CD4-positive, alpha-beta T cell (primary cell): ENCODE results near the gene CYP11A1. TPM values are rescaled to one million over a fixed set of nuclear protein-coding genes. Genes with fewer than 3 reads are reported as not detected.
A peak's percentile ranks its signal among the peaks of the same experiment; 100 is the strongest.

Source experiments
- ATAC-seq: fragments of 200-7000 bp; cut with Tn5 transposase; one replicate; pipeline ENCODE4 v1.10.0; 2022; ENCODE audit warnings: mild to moderate bottlenecking; ENCODE audit not compliant: poor library complexity
- CTCF ChIA-PET: fragments of 350-600 bp; sonication (Branson Sonifier 250); formaldehyde crosslinking; loops from one replicate; lab custom pipeline; 2021; ENCODE audit warnings: antibody characterized with exemption, inconsistent platforms; lab: Charles Lee
- POLR2A ChIA-PET: fragments of 350-600 bp; sonication (Branson Sonifier 250); formaldehyde crosslinking; loops from one replicate; lab custom pipeline; 2021; ENCODE audit warnings: antibody characterized with exemption, inconsistent platforms; lab: Charles Lee
- DNase-seq, 14 experiments: peaks; one replicate each; pipeline ENCODE4 v3.0.0-alpha.2; 2013 to 2020; ENCODE audit warnings: mixed read lengths in 2 of 14
- H3K27ac ChIP-seq, 2 donors: one replicate each; pipeline versions ENCODE4 v1.5.1 to v1.7.0; 2013; ENCODE audit warnings: low read length in 2 of 2, low read depth in 1 of 2, mild to moderate bottlenecking in 1 of 2
- H3K27me3 ChIP-seq, 2 experiments: 1 replicate in 1 of 2; 2 replicates in 1 of 2; pipeline versions ENCODE4 v1.6.1 to v1.7.0; 2013; ENCODE audit warnings: low read length in 2 of 2, control low read depth in 1 of 2, mild to moderate bottlenecking in 1 of 2, moderate library complexity in 1 of 2; ENCODE audit not compliant: insufficient read depth in 2 of 2, control insufficient read depth in 1 of 2
- H3K36me3 ChIP-seq: one replicate; pipeline ENCODE4 v1.6.1; 2013; ENCODE audit warnings: low read length, control low read depth; ENCODE audit not compliant: insufficient read depth
- H3K4me1 ChIP-seq: one replicate; pipeline ENCODE4 v1.6.1; 2013; ENCODE audit warnings: low read length, control low read depth; ENCODE audit not compliant: insufficient read depth
- H3K4me3 ChIP-seq: one replicate; pipeline ENCODE4 v1.5.1; 2013; ENCODE audit warnings: mild to moderate bottlenecking, low read length, moderate library complexity
- H3K9me3 ChIP-seq, 2 experiments: 1 replicate in 1 of 2; 2 replicates in 1 of 2; pipeline versions ENCODE4 v1.6.1 to v1.7.0; 2013; ENCODE audit warnings: low read length in 2 of 2, mild to moderate bottlenecking in 2 of 2, control low read depth in 1 of 2, moderate library complexity in 1 of 2; ENCODE audit not compliant: control insufficient read depth in 1 of 2, insufficient read depth in 1 of 2
- H3K27ac Mint-ChIP-seq: one replicate; pipeline ENCODE4 v1.8.0; 2020; ENCODE audit warnings: mixed read lengths
- H3K27me3 Mint-ChIP-seq: one replicate; pipeline ENCODE4 v1.8.0; 2021; ENCODE audit warnings: mixed read lengths
- H3K36me3 Mint-ChIP-seq: one replicate; pipeline ENCODE4 v1.8.0; 2021; ENCODE audit warnings: low read depth, mixed read lengths
- H3K4me1 Mint-ChIP-seq: one replicate; pipeline ENCODE4 v1.8.0; 2021; ENCODE audit warnings: low read depth, mixed read lengths
- H3K4me3 Mint-ChIP-seq: one replicate; pipeline ENCODE4 v1.8.0; 2020; ENCODE audit warnings: mild to moderate bottlenecking, mixed read lengths
- H3K9me3 Mint-ChIP-seq: one replicate; pipeline ENCODE4 v1.8.0; 2020; ENCODE audit warnings: mixed read lengths
- intact Hi-C, 2 experiments: fragments of 100-400 bp; cut with DNase I in 1 of 2; cut with micrococcal nuclease in 1 of 2; formaldehyde crosslinking; loops; one replicate each; pipeline versions ENCODE4 v1.15.1 to v1.9.0; 2023 to 2025; cut with DNase I, micrococcal nuclease
- total RNA-seq, 174 experiments: library from RNA in 2 of 174; stranded (reverse) in 2 of 174; gene quantifications; one replicate each; pipeline ENCODE4 v1.2.3 and lab custom pipeline; 2021 to 2026
- TF ChIP-seq, protein P1 (sequence below): fragments of 200-600 bp; IDR thresholded peaks from one replicate; pipeline ENCODE4 v1.8.0; 2022; ENCODE audit warnings: antibody characterized with exemption, mild to moderate bottlenecking

The CYP11A1 gene
- total RNA-seq, 2 experiments from 2014 or later = not detected

DNA sequence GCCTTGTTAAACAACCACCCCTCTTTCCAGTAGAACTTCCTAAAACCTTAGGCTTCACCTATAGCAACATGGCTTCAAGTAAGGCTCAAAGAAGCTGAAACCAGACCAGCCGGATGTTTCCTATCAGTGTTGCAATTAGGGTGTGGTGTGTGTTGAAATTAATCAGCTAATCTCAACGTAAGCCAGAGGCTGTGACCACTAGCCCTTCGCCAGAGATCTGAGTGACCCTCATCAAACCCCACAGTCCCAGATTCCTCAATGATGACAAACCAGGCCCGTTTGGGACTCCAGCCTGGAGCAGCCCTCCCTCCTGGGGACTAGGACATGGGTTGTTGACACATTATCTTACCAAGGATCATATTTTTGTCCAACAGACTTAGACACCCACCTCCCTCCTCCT lies 27.3 kb downstream of the CYP11A1 start:
- no peak overlapping the region for H3K4me3 Mint-ChIP-seq
- no peaks in the 10 kb centered on the region for H3K4me1 Mint-ChIP-seq
- no peak overlapping the region for H3K27ac Mint-ChIP-seq
- Histone ChIP-seq H3K36me3 (no peaks in the 10 kb centered on the region), H3K4me3 (no peak overlapping the region), H3K4me1 (no peaks in the 10 kb centered on the region), H3K27me3 (no peaks in the 10 kb centered on the region), H3K27ac (no peak overlapping the region), H3K9me3 (no peaks in the 10 kb centered on the region)
- CTCF ChIA-PET = no interaction called here
- H3K27me3 Mint-ChIP-seq = no peaks in the 10 kb centered on the region
- TF ChIP-seq, protein P1, sequence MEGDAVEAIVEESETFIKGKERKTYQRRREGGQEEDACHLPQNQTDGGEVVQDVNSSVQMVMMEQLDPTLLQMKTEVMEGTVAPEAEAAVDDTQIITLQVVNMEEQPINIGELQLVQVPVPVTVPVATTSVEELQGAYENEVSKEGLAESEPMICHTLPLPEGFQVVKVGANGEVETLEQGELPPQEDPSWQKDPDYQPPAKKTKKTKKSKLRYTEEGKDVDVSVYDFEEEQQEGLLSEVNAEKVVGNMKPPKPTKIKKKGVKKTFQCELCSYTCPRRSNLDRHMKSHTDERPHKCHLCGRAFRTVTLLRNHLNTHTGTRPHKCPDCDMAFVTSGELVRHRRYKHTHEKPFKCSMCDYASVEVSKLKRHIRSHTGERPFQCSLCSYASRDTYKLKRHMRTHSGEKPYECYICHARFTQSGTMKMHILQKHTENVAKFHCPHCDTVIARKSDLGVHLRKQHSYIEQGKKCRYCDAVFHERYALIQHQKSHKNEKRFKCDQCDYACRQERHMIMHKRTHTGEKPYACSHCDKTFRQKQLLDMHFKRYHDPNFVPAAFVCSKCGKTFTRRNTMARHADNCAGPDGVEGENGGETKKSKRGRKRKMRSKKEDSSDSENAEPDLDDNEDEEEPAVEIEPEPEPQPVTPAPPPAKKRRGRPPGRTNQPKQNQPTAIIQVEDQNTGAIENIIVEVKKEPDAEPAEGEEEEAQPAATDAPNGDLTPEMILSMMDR = no peak
- H3K36me3 Mint-ChIP-seq = no peaks in the 10 kb centered on the region
- intact Hi-C loops = no loop called here
- no peaks in the 10 kb centered on the region for H3K9me3 Mint-ChIP-seq
- ATAC-seq = no peak
- POLR2A ChIA-PET = no interaction called here
- DNase-seq = no peak

- DNase-seq (peak in 1 of 14 experiments; percentile 28), ATAC-seq (no peak)
- H3K9me3 Mint-ChIP-seq = no peaks in the 10 kb centered on the region
- no peaks in the 10 kb centered on the region for H3K27me3 ChIP-seq
- ChIA-PET POLR2A (no interaction called here), CTCF (no interaction called here)
- no peak overlapping the region for H3K27ac ChIP-seq
- H3K4me3 ChIP-seq = no peak overlapping the region
- H3K4me1 ChIP-seq = no peaks in the 10 kb centered on the region
- H3K4me1 Mint-ChIP-seq = no peaks in the 10 kb centered on the region
- H3K9me3 ChIP-seq = peaks cover 0 to 5% of the 10 kb centered on the region in 2 experiments
- H3K27ac Mint-ChIP-seq = no peak overlapping the region
- H3K36me3 Mint-ChIP-seq = no peaks in the 10 kb centered on the region
- no peaks in the 10 kb centered on the region for H3K36me3 ChIP-seq
- TF ChIP-seq, protein P1 = no peak
- intact Hi-C loops = no loop called here
- H3K4me3 Mint-ChIP-seq = no peak overlapping the region
- no peaks in the 10 kb centered on the region for H3K27me3 Mint-ChIP-seq
Observed at GRCh38 chr15:74339371-74339770, 28.1 kb downstream of the CYP11A1 start.

- H3K27ac ChIP-seq = no peak overlapping the region
- Mint-ChIP-seq H3K4me1 (no peaks in the 10 kb centered on the region), H3K4me3 (no peak overlapping the region), H3K9me3 (no peaks in the 10 kb centered on the region), H3K36me3 (no peaks in the 10 kb centered on the region), H3K27me3 (no peaks in the 10 kb centered on the region), H3K27ac (no peak overlapping the region)
- H3K4me1 ChIP-seq = no peaks in the 10 kb centered on the region
- DNase-seq (peak in 1 of 14 experiments; percentile 11), ATAC-seq (no peak)
- TF ChIP-seq, protein P1 = no peak
- no peaks in the 10 kb centered on the region for H3K36me3 ChIP-seq
- H3K9me3 ChIP-seq = peaks cover 0 to 5% of the 10 kb centered on the region in 2 experiments
- H3K4me3 ChIP-seq = no peak overlapping the region
- ChIA-PET CTCF (no interaction called here), POLR2A (no interaction called here)
- intact Hi-C loops = no loop called here
- no peaks in the 10 kb centered on the region for H3K27me3 ChIP-seq
Observed at GRCh38 chr15:74338676-74339075, 28.8 kb downstream of the CYP11A1 start.
